Natural killer cell (primary cell): ENCODE measurements around the gene TMEM43. TPM values are rescaled to one million over a fixed set of nuclear protein-coding genes. Genes with fewer than 3 reads are reported as not detected.
A peak's percentile ranks its signal among the peaks of the same experiment; 100 is the strongest.
"Not testable (repeated sequence)": the region's sequence is repeated elsewhere in the genome, so short reads cannot be mapped to it uniquely, and the experiment has no call there.

ENCODE experiments used
- ATAC-seq, 3 donors: fragments of 150-1000 bp in 2 of 3; fragments of 200-7000 bp in 1 of 3; cut with Tn5 transposase; 1 replicate in 1 of 3; 2 replicates in 2 of 3; pipeline ENCODE4 v1.10.0; 2021; ENCODE audit warnings: mild to moderate bottlenecking in 2 of 3, moderate library complexity in 2 of 3
- DNase-seq, 2 donors: peaks; one replicate each; pipeline versions ENCODE4 v3.0.0 to v3.0.0-alpha.2; 2013 to 2021; ENCODE audit warnings: mixed read lengths in 1 of 2
- H3K27ac ChIP-seq: one replicate; pipeline ENCODE4 v1.5.1; 2013; ENCODE audit warnings: mild to moderate bottlenecking, low read length
- H3K27me3 ChIP-seq: one replicate; pipeline ENCODE4 v1.6.1; 2013; ENCODE audit warnings: low read length; ENCODE audit not compliant: control insufficient read depth, insufficient read depth
- H3K36me3 ChIP-seq: one replicate; pipeline ENCODE4 v1.6.1; 2013; ENCODE audit warnings: low read length; ENCODE audit not compliant: control insufficient read depth, insufficient read depth
- H3K4me1 ChIP-seq: one replicate; pipeline ENCODE4 v1.6.1; 2013; ENCODE audit warnings: low read length; ENCODE audit not compliant: control insufficient read depth, insufficient read depth
- H3K4me3 ChIP-seq: one replicate; pipeline ENCODE4 v1.5.1; 2013; ENCODE audit warnings: low read length
- H3K9me3 ChIP-seq: one replicate; pipeline ENCODE4 v1.6.1; 2013; ENCODE audit warnings: low read length; ENCODE audit not compliant: control insufficient read depth, insufficient read depth
- H3K27ac Mint-ChIP-seq, 2 donors: one replicate each; pipeline ENCODE4 v1.8.0; 2022; ENCODE audit warnings: mild to moderate bottlenecking in 2 of 2, mixed read lengths in 2 of 2, moderate library complexity in 1 of 2
- H3K27me3 Mint-ChIP-seq, 2 donors: one replicate each; pipeline ENCODE4 v1.8.0; 2022; ENCODE audit warnings: low read depth in 2 of 2, mixed read lengths in 2 of 2
- H3K36me3 Mint-ChIP-seq: one replicate; pipeline ENCODE4 v1.8.0; 2022; ENCODE audit warnings: mixed read lengths
- H3K4me1 Mint-ChIP-seq, 2 donors: one replicate each; pipeline ENCODE4 v1.8.0; 2022; ENCODE audit warnings: mixed read lengths in 2 of 2
- H3K4me3 Mint-ChIP-seq: one replicate; pipeline ENCODE4 v1.8.0; 2022; ENCODE audit warnings: mild to moderate bottlenecking, moderate library complexity, mixed read lengths
- H3K9me3 Mint-ChIP-seq, 2 donors: one replicate each; pipeline ENCODE4 v1.8.0; 2022; ENCODE audit warnings: mixed read lengths in 2 of 2
- CTCF ChIP-seq: fragments of 200-600 bp; IDR thresholded peaks from one replicate; pipeline ENCODE4 v1.8.0; 2022; ENCODE audit warnings: antibody characterized with exemption
- WGBS: methylation state at CpG from one replicate; pipeline ENCODE4 v1.1.7; 2013; ENCODE audit warnings: missing lambda C conversion rate; ENCODE audit not compliant: insufficient coverage; 5-methylcytosine and 5-hydroxymethylcytosine counted together
- intact Hi-C: fragments of 100-400 bp; cut with micrococcal nuclease; formaldehyde crosslinking; loops from one replicate; pipeline ENCODE4 v1.14.2; 2022
- total RNA-seq, 4 donors: library from RNA; stranded (reverse); fragments of 120-200 nt in 1 of 4; gene quantifications; one replicate each; pipeline versions ENCODE4 v1.2.3 to v1.2.4, GENCODE V29; 2013 to 2022

The TMEM43 gene
- total RNA-seq, 3 donors from 2014 or later (not counting 1 experiment from before 2014, with no cell fraction given) = 49.5 to 61.1 (median 54.1) TPM

DNA sequence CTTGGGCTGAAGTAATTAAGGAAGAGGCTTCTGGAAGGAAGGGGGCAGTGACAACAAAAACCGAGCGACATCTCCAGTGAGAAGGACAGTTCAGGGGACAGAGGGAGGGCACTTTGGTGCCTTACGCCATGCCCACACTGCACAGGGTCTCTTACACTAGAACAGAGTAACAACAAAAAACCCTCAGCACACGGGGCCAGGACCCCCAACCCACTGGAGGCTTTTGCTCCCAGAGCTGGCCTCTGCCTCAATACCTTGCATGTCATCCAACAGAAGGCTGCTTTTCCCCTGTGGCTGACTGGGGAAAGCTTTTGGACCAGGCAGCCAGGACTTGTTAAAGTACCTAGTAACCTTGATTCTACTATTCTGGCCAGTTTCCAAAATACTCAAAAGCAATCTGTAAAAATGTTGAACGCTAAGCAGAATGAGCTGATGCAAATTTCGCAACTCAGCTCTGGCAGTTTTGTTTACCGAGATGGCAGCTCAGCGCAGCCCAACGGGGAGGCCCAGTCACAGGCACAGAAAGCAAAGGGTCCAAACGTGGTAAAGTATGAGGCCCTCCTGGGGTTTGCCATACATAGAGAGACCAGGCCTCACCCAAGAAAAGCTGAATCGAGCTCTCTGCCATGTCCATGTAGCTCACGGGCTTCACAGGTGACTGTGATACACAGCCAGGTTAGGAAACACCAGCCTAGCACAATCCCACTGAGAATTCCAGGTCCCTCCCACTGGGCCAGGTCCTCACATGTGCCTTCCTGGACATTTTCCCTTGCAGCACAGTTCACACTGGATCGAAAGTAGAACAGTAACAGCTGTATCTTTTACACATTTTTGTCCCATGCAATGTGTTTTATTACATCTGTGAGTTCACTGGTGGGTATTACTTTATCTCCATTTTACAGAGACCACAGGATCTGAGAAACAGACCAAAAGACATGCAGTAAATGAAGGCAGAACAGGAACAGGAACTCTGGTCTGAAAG lies 6.2 kb upstream of the TMEM43 start:
- H3K36me3 Mint-ChIP-seq = peaks cover 5% of the 10 kb centered on the region
- Histone ChIP-seq H3K4me3 (no peak overlapping the region), H3K27ac (no peak overlapping the region), H3K4me1 (peaks cover 3% of the 10 kb centered on the region), H3K9me3 (no peaks in the 10 kb centered on the region), H3K36me3 (peaks cover 34% of the 10 kb centered on the region), H3K27me3 (no peaks in the 10 kb centered on the region)
- H3K4me3 Mint-ChIP-seq = no peak overlapping the region
- 84% methylated on average over 13 of the region's 13 CpGs for WGBS
- H3K9me3 Mint-ChIP-seq = no peaks in the 10 kb centered on the region
- DNase-seq = no peak
- H3K27ac Mint-ChIP-seq = no peak overlapping the region
- H3K27me3 Mint-ChIP-seq = no peaks in the 10 kb centered on the region
- intact Hi-C loops = no loop called here
- ATAC-seq = no peak
- no peak for TF ChIP-seq CTCF
- H3K4me1 Mint-ChIP-seq = peaks cover 9 to 12% of the 10 kb centered on the region in 2 donors

GRCh38 chr3:14119651-14120050 lies 5.2 kb upstream of the TMEM43 start:
- H3K4me3 ChIP-seq = no peak overlapping the region
- no peak for DNase-seq
- no peak overlapping the region for H3K27ac Mint-ChIP-seq
- H3K36me3 ChIP-seq = peaks cover 24% of the 10 kb centered on the region
- H3K4me3 Mint-ChIP-seq = no peak overlapping the region
- no peak overlapping the region for H3K27ac ChIP-seq
- no peaks in the 10 kb centered on the region for H3K9me3 ChIP-seq
- no peak for TF ChIP-seq CTCF
- peaks cover 5% of the 10 kb centered on the region for H3K36me3 Mint-ChIP-seq
- intact Hi-C loops = no loop called here
- no peaks in the 10 kb centered on the region for H3K9me3 Mint-ChIP-seq
- WGBS = 87% methylated on average over 1 of the region's 2 CpGs
- H3K27me3 ChIP-seq = no peaks in the 10 kb centered on the region
- ATAC-seq = no peak
- H3K27me3 Mint-ChIP-seq = no peaks in the 10 kb centered on the region
- H3K4me1 Mint-ChIP-seq = peaks cover 14 to 16% of the 10 kb centered on the region in 2 donors
- peaks cover 8% of the 10 kb centered on the region for H3K4me1 ChIP-seq

DNA sequence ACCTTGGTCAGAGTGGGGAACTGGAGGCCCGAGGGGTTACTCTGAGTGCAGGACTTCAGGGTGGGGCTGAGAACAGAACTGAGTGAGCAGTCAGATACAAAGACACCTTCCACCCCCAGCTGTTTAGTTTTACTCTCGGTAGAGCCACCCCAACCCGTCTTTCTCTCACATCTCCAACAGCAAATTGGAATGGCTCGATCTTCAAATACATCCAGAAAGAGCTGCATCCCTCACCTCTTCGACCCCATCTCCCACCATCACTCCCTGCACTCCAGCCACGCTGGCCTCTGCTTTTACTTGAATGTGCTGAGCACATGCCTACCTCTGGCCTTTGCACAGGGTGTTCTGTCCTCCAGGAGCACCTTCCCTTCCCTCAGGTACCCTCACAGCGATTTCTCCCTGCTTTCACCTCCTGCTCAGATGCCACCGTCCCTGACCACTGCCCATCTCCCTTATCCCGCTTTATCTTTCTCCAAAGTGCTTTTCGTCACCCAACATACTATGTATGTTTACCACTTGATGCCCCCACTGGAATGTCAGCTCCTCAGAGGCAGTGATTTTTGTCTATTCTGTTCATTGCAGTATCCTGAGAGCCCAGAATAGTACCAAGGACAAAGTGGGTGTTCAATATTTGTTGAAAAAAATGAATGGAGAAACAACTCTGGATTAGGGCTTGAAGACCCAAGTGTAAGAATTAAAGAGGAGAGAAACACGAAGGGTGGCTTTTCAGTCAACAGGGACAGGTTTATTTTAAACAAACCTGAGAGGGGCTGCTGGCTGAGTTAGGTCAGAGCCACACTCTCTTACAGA lies 4.5 kb upstream of the TMEM43 start:
- no peaks in the 10 kb centered on the region for H3K27me3 ChIP-seq
- no peaks in the 10 kb centered on the region for H3K9me3 ChIP-seq
- intact Hi-C loops = no loop called here
- DNase-seq (no peak), ATAC-seq (no peak)
- peak overlapping the region in 1 of 2 donors; percentile 4 for H3K27ac Mint-ChIP-seq
- WGBS = 92% methylated on average over 10 of the region's 11 CpGs
- peaks cover 17% of the 10 kb centered on the region for H3K36me3 ChIP-seq
- no peak for TF ChIP-seq CTCF
- no peak overlapping the region for H3K4me3 Mint-ChIP-seq
- H3K4me1 Mint-ChIP-seq = peaks cover 17 to 18% of the 10 kb centered on the region in 2 donors
- no peak overlapping the region for H3K27ac ChIP-seq
- H3K36me3 Mint-ChIP-seq = no peaks in the 10 kb centered on the region
- no peaks in the 10 kb centered on the region for H3K27me3 Mint-ChIP-seq
- no peak overlapping the region for H3K4me3 ChIP-seq
- no peaks in the 10 kb centered on the region for H3K9me3 Mint-ChIP-seq
- H3K4me1 ChIP-seq = peaks cover 10% of the 10 kb centered on the region

DNA sequence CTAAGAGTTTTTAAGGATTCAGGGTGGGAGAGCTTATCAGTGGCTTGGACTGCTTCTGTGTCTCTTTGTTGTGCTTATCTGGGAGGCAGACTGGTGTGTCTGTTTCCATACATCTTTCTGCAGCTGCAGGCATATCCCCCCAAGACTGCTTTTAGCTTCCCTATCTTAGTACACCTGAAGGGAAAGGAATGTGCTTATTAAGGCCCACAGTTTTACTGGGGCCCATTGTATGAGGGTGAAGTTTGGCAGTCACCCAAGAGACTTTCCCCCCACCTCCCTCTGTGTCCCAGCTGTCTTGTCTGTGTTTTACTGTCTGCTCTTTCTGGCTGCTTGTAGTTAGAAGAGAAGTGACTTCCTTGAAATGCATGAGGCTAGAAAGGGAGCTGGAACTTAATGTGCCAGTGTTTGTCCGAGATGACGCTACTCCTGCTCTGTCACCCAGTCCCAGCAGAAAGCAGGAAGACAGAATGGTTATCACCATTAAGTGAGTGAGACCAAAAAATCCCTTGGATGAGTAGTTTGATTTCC lies 3.9 kb upstream of the TMEM43 start:
- H3K27me3 ChIP-seq, H3K9me3 ChIP-seq, H3K36me3 Mint-ChIP-seq, H3K27ac ChIP-seq, DNase-seq, H3K27me3 Mint-ChIP-seq, H3K4me3 Mint-ChIP-seq, intact Hi-C loops, H3K9me3 Mint-ChIP-seq, H3K4me3 ChIP-seq, ATAC-seq, H3K27ac Mint-ChIP-seq: not testable (repeated sequence)
- 100% methylated on average over 2 of the region's 2 CpGs for WGBS
- peaks cover 17% of the 10 kb centered on the region for H3K4me1 ChIP-seq
- peaks cover 23 to 24% of the 10 kb centered on the region in 2 donors for H3K4me1 Mint-ChIP-seq
- peaks cover 11% of the 10 kb centered on the region for H3K36me3 ChIP-seq
